Naive thymus-derived CD4-positive, alpha-beta T cell (primary cell): ENCODE results near the gene INSIG2. TPM values are rescaled to one million over a fixed set of nuclear protein-coding genes. Genes with fewer than 3 reads are reported as not detected.

ENCODE experiments used
- ATAC-seq: fragments of 150-1000 bp; cut with Tn5 transposase; 2 replicates; pipeline ENCODE4 v1.10.0; 2021; ENCODE audit warnings: mild to moderate bottlenecking, moderate library complexity
- CTCF ChIA-PET: fragments of 350-600 bp; sonication (Branson Sonifier 250); formaldehyde crosslinking; loops from one replicate; lab custom pipeline; 2021; ENCODE audit warnings: antibody characterized with exemption; lab: Charles Lee
- POLR2A ChIA-PET: fragments of 350-600 bp; sonication (Branson Sonifier 250); formaldehyde crosslinking; loops from one replicate; lab custom pipeline; 2021; ENCODE audit warnings: antibody characterized with exemption, inconsistent platforms; lab: Charles Lee
- DNase-seq, 9 donors: peaks; one replicate each; pipeline versions ENCODE4 v3.0.0 to v3.0.0-alpha.2; 2020 to 2022; ENCODE audit warnings: mixed read lengths in 1 of 9
- H3K27ac ChIP-seq: one replicate; pipeline ENCODE4 v1.7.0; 2013; ENCODE audit warnings: mild to moderate bottlenecking, low read depth, low read length, moderate library complexity
- H3K27me3 ChIP-seq, 2 donors: one replicate each; pipeline ENCODE4 v1.7.0; 2013; ENCODE audit warnings: low read length in 2 of 2, mild to moderate bottlenecking in 2 of 2, moderate library complexity in 2 of 2; ENCODE audit not compliant: control insufficient read depth in 2 of 2, insufficient read depth in 2 of 2
- H3K36me3 ChIP-seq, 3 experiments: 1 replicate in 2 of 3; 2 replicates in 1 of 3; pipeline ENCODE4 v1.7.0; 2013; ENCODE audit warnings: low read length in 3 of 3, mild to moderate bottlenecking in 3 of 3, moderate library complexity in 1 of 3; ENCODE audit not compliant: insufficient read depth in 3 of 3, control insufficient read depth in 2 of 3
- H3K4me1 ChIP-seq, 2 donors: one replicate each; pipeline ENCODE4 v1.7.0; 2013; ENCODE audit warnings: low read length in 2 of 2, mild to moderate bottlenecking in 2 of 2, moderate library complexity in 1 of 2; ENCODE audit not compliant: control insufficient read depth in 2 of 2, insufficient read depth in 2 of 2
- H3K4me3 ChIP-seq: 2 replicates; pipeline ENCODE4 v1.7.0; 2013; ENCODE audit warnings: mild to moderate bottlenecking, low read length
- H3K9me3 ChIP-seq, 3 experiments: 1 replicate in 2 of 3; 2 replicates in 1 of 3; pipeline ENCODE4 v1.7.0; 2013; ENCODE audit warnings: low read length in 3 of 3; ENCODE audit not compliant: control insufficient read depth in 2 of 3
- H3K27ac Mint-ChIP-seq, 9 donors: one replicate each; pipeline ENCODE4 v1.8.0; 2020 to 2022; ENCODE audit warnings: mixed read lengths in 9 of 9, mild to moderate bottlenecking in 8 of 9, moderate library complexity in 5 of 9, inconsistent platforms in 2 of 9
- H3K27me3 Mint-ChIP-seq, 5 donors: one replicate each; pipeline ENCODE4 v1.8.0; 2021 to 2022; ENCODE audit warnings: mixed read lengths in 5 of 5, mild to moderate bottlenecking in 1 of 5
- H3K36me3 Mint-ChIP-seq, 5 donors: one replicate each; pipeline ENCODE4 v1.8.0; 2020 to 2022; ENCODE audit warnings: mixed read lengths in 5 of 5, mild to moderate bottlenecking in 3 of 5, inconsistent platforms in 1 of 5
- H3K4me1 Mint-ChIP-seq, 7 donors: one replicate each; pipeline ENCODE4 v1.8.0; 2020 to 2022; ENCODE audit warnings: mixed read lengths in 7 of 7, mild to moderate bottlenecking in 3 of 7, inconsistent platforms in 1 of 7
- H3K4me3 Mint-ChIP-seq, 10 donors: one replicate each; pipeline ENCODE4 v1.8.0; 2020 to 2022; ENCODE audit warnings: mild to moderate bottlenecking in 10 of 10, mixed read lengths in 10 of 10, moderate library complexity in 6 of 10, inconsistent platforms in 2 of 10
- H3K9me3 Mint-ChIP-seq, 11 donors: one replicate each; pipeline ENCODE4 v1.8.0; 2020 to 2022; ENCODE audit warnings: mixed read lengths in 11 of 11, mild to moderate bottlenecking in 4 of 11, inconsistent platforms in 1 of 11, moderate library complexity in 1 of 11
- intact Hi-C, 2 donors: fragments of 100-400 bp; cut with micrococcal nuclease; formaldehyde crosslinking; loops; one replicate each; pipeline ENCODE4 v1.15.1; 2023
- polyA plus RNA-seq, 2 donors: library from polyadenylated mRNA; unstranded; fragments of 300-500 nt; fragmentation: Illumina TruSeq; gene quantifications; one replicate each; pipeline ENCODE4 v1.2.3, GENCODE V29; 2021
- total RNA-seq, 6 experiments: library from RNA in 5 of 6; stranded (reverse) in 5 of 6; gene quantifications; 1 replicate in 5 of 6; 2 replicates in 1 of 6; pipeline ENCODE4 v1.2.3 and lab custom pipeline; 2021 to 2026

The INSIG2 gene
- total and polyA plus RNA-seq, 7 experiments from 2014 or later: 8.5 to 31.5 (median 21.0) TPM

DNA sequence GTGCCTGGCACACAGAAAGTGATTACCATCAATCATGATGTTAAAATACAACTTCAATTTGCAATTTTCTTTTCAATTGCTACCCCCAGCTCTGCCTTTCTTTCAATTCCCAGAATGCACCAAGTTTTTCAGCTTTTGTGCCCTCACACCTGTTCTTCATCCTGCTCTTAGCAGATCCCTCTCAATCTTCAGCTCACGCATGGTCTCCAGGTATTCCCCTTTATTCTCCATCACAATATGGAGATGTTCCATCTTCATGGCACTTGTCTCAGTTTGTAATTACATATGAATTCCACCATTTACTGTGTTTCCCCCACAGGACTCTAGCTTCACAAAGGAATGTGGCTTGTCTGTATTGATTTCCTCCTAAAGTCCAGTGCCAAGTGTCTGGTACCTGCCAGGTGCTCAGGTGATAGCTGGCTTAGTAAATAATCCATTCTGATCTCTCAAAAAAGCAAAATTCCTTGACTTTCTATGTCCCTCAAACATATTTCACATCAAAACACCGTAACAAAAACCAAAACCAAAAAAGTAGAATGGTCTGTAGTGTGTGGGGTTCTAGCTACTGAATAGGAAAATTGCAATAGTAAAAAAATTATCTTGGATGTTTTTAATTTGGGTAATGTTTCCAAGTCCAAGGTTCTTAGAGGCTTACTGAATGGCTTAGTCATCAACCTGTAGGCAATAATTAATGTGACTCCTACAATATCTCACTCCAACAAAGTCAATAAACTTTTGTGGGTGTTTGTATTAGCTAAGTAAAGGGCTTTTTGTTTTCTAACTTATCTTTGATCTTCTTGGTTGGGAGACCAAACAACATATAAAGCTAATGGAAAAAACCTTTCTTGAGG is 2.9 kb upstream of the INSIG2 start:
- no peak overlapping the region for H3K27ac Mint-ChIP-seq

DNA sequence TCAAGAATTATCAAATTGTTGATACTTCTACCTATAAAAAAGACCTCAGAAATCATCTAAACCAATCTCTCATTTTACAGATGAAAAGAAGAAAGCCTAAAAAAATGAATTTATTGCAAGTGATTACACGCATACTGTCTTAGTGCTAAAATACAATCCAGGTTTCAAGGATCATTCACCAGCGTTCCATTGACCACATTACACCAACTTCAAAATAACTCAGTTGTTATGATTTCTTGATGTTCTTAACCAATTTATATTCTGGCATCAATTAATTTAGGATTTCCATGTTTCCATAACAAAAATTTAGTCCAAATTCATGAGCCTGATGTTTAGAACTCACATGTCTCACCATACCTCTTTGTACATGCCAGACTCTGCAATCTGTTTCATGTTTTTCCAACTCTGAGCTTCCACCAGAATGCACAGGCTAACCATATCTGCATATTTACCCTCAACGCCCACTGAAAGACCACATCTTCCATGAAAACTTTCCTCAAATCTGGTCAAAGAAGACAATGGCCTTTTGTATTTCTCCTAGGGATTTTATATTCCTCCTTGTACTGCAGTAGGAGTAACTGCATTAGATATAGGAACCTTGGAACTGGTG is 2.1 kb upstream of the INSIG2 start:
- Histone ChIP-seq H3K4me3 (no peak overlapping the region), H3K27ac (no peak overlapping the region), H3K27me3 (no peaks in the 10 kb centered on the region), H3K9me3 (no peaks in the 10 kb centered on the region), H3K4me1 (peaks cover 0 to 2% of the 10 kb centered on the region in 2 donors), H3K36me3 (peaks cover 0 to 7% (median 0%) of the 10 kb centered on the region in 3 experiments)
- Mint-ChIP-seq H3K36me3 (no peaks in the 10 kb centered on the region), H3K27ac (no peak overlapping the region), H3K4me3 (no peak overlapping the region), H3K27me3 (peaks cover 0 to 32% (median 4%) of the 10 kb centered on the region in 5 donors), H3K9me3 (no peaks in the 10 kb centered on the region), H3K4me1 (peaks cover 0 to 19% (median 12%) of the 10 kb centered on the region in 7 donors)
- intact Hi-C loops: loop anchor here in 1 of 2 donors (5.0 kb wide), 1 partner anchor 1591 kb away; the partner anchor contains the start of gene TMEM177
- ATAC-seq (no peak), DNase-seq (no peak)
- ChIA-PET POLR2A (no interaction called here), CTCF (interaction anchor here (0.6 kb wide), 1 partner anchor 252 kb away, joined by 4 read pairs; no protein-coding TSS in a partner anchor)

More for the DNA sequence above, 2.9 kb upstream of the INSIG2 start:
- ATAC-seq: no peak
- no peaks in the 10 kb centered on the region for H3K4me1 ChIP-seq
- H3K36me3 ChIP-seq: peaks cover 0 to 7% (median 0%) of the 10 kb centered on the region in 3 experiments
- ChIA-PET CTCF (no interaction called here), POLR2A (interaction anchor here (0.8 kb wide), 1 partner anchor 101 kb away, joined by 3 read pairs; no protein-coding TSS in a partner anchor)
- H3K27ac ChIP-seq: no peak overlapping the region
- Mint-ChIP-seq H3K36me3 (no peaks in the 10 kb centered on the region), H3K27me3 (peaks cover 0 to 37% (median 4%) of the 10 kb centered on the region in 5 donors), H3K4me3 (no peak overlapping the region), H3K9me3 (no peaks in the 10 kb centered on the region), H3K4me1 (peaks cover 0 to 15% (median 9%) of the 10 kb centered on the region in 7 donors)
- no peaks in the 10 kb centered on the region for H3K9me3 ChIP-seq
- intact Hi-C loops: loop anchor here in 1 of 2 donors (5.0 kb wide), 1 partner anchor 1592 kb away; the partner anchor contains the start of gene TMEM177
- H3K4me3 ChIP-seq: no peak overlapping the region
- no peaks in the 10 kb centered on the region for H3K27me3 ChIP-seq
- DNase-seq: no peak

DNA sequence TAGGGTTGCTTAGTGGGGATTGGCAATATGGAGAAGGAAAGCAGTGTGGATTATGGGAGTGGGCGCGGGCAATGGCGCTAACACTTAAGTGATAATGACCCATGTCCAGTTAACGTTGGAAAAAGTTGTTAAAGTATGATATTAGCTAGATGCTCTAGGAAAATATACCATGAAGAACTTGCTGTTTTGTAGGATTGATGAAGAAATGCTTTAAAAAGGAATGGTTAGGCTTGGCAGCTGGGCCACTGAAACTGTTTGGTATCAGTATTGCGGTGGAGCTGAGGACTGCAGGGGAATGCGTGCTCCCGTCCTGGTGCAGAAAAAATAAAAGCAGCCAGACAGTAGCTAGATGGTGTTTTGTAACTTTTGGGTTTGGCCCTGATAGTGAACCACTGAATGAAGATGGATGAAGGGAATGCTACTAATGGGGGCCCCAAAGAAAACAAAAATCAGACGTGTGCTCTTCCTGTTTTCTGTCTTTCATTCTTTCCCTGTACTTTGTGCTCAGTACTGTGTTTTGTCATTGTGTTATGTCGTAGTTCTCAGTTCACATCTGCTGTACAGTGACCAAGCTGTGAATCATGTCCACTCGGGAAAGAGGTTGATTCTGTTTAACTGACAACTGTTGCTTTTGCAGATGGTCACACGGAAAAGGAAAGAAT is 999 bp downstream of the INSIG2 start:
- peak overlapping the region in 5 of 9 donors; percentile 0 to 95 (median 91) for H3K27ac Mint-ChIP-seq
- no peaks in the 10 kb centered on the region for H3K9me3 ChIP-seq
- H3K4me3 Mint-ChIP-seq: peak overlapping the region; percentile 63 to 96 (median 92)
- peaks cover 0 to 9% of the 10 kb centered on the region in 2 donors for H3K4me1 ChIP-seq
- H3K36me3 Mint-ChIP-seq: peaks cover 0 to 3% (median 0%) of the 10 kb centered on the region in 5 donors
- ChIA-PET CTCF (interaction anchor here (0.6 to 2.5 kb wide), 4 partner anchors 42 to 1657 kb away, joined by 3 to 7 read pairs (median 4); partner anchors contain the start of gene DDX18), POLR2A (interaction anchor here (1.0 to 2.1 kb wide), 5 partner anchors 42 to 275 kb away, joined by 3 to 11 read pairs (median 7); partner anchors contain the start of genes CCDC93 and DDX18)
- no peaks in the 10 kb centered on the region for H3K9me3 Mint-ChIP-seq
- peaks cover 6 to 46% (median 27%) of the 10 kb centered on the region in 7 donors for H3K4me1 Mint-ChIP-seq
- H3K27me3 ChIP-seq: no peaks in the 10 kb centered on the region
- peak overlapping the region; percentile 87 for H3K27ac ChIP-seq
- H3K27me3 Mint-ChIP-seq: peaks cover 0 to 6% (median 0%) of the 10 kb centered on the region in 5 donors
- DNase-seq (peak in 7 of 9 donors; percentile 10 to 29 (median 12)), ATAC-seq (peak; percentile 43)
- H3K4me3 ChIP-seq: peak overlapping the region; percentile 92
- intact Hi-C loops: loop anchor here (2.0 to 5.0 kb wide), 4 partner anchors 222 to 1670 kb away; partner anchors contain the start of genes PTPN4 (in 2 of the 2), C2orf76 (in 1 of the 2), DBI (in 1 of the 2) and TMEM177 (in 1 of the 2)
- peaks cover 0 to 7% (median 0%) of the 10 kb centered on the region in 3 experiments for H3K36me3 ChIP-seq

DNA sequence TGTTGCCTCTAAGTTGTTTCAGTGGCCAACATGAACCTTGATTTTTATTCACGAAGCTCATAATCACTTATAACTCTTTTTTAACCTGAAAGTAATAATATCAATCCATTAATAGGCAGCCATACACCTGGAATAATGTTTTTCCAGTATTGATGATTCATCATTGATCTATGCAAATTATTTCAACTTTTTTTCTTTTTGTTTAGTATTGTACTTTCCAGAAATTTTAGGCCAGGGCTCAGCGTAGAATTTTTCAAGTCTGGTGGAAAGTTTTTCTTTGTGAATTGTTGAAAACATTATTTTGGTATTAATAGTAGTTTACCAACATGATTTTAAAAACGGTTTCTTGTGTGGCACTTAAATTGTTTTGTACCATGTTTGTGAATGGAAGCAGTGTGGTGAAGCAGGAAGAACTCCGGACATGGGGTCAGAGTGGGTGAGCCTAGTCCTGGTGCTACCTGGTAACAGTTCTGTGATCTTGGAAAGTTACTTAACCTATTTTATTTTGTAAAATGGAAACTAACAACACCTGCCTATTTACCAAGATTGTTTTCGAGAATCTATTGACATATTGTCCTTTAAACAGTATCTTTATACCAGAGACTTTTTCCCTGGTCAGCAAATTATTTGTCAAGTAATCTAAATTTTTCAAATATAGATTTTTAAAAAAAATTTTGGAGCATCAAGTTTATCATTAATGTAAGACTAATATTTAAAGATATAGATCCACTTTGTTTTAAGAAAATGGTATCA is 2.3 kb downstream of the INSIG2 start:
- H3K4me3 ChIP-seq: no peak overlapping the region
- Mint-ChIP-seq H3K4me3 (peak overlapping the region in 8 of 10 donors; percentile 0 to 63 (median 50)), H3K27me3 (no peaks in the 10 kb centered on the region), H3K36me3 (peaks cover 0 to 3% (median 0%) of the 10 kb centered on the region in 5 donors), H3K27ac (no peak overlapping the region), H3K4me1 (peaks cover 17 to 58% (median 40%) of the 10 kb centered on the region in 7 donors), H3K9me3 (no peaks in the 10 kb centered on the region)
- no peak overlapping the region for H3K27ac ChIP-seq
- CTCF ChIA-PET: interaction anchor here (0.7 to 2.5 kb wide), 3 partner anchors 44 to 767 kb away, joined by 3 to 7 read pairs (median 5); partner anchors contain the start of gene DDX18
- ATAC-seq (no peak), DNase-seq (no peak)
- H3K36me3 ChIP-seq: peaks cover 0 to 7% (median 0%) of the 10 kb centered on the region in 3 experiments
- H3K27me3 ChIP-seq: no peaks in the 10 kb centered on the region
- POLR2A ChIA-PET: interaction anchor here (1.7 kb wide), 1 partner anchor 96 kb away, joined by 9 read pairs; no protein-coding TSS in a partner anchor
- no peaks in the 10 kb centered on the region for H3K9me3 ChIP-seq
- intact Hi-C loops: no loop called here
- peaks cover 0 to 17% of the 10 kb centered on the region in 2 donors for H3K4me1 ChIP-seq

DNA sequence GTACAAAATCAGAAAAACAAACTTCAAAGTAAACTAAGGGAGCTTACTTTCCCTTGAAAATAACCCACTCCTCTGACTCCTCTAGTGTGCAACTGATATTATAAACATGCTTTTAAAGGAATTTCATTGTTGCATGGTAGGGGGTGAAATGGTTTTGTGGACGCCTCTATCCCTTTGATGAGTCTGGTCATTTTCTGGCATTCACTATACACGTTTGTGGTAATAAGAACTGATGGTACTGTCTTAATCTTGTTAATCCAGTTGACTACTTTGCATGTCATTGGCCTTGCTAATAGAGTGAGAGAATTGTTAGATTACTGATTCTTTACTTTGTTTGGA is 2.8 kb downstream of the INSIG2 start:
- no peak for ATAC-seq
- Mint-ChIP-seq H3K27ac (no peak overlapping the region), H3K9me3 (no peaks in the 10 kb centered on the region), H3K36me3 (peaks cover 0 to 3% (median 0%) of the 10 kb centered on the region in 5 donors), H3K27me3 (no peaks in the 10 kb centered on the region), H3K4me1 (peaks cover 21 to 61% (median 43%) of the 10 kb centered on the region in 7 donors), H3K4me3 (peak overlapping the region in 3 of 10 donors; percentile 5 to 39 (median 7))
- peaks cover 0 to 17% of the 10 kb centered on the region in 2 donors for H3K4me1 ChIP-seq
- no peaks in the 10 kb centered on the region for H3K27me3 ChIP-seq
- ChIA-PET POLR2A (no interaction called here), CTCF (interaction anchor here (0.7 kb wide), 2 partner anchors 9 to 767 kb away, joined by 3 read pairs; no protein-coding TSS in a partner anchor)
- H3K36me3 ChIP-seq: peaks cover 0 to 7% (median 0%) of the 10 kb centered on the region in 3 experiments
- H3K27ac ChIP-seq: no peak overlapping the region
- no peak overlapping the region for H3K4me3 ChIP-seq
- intact Hi-C loops: no loop called here
- H3K9me3 ChIP-seq: no peaks in the 10 kb centered on the region
- DNase-seq: no peak
